Measurements from ENCODE around the gene AIP.

The AIP gene

GRCh38 chr11:67535561-67535960, 52.7 kb downstream of the AIP start:
- Histone ChIP-seq H3F3A (ENCODE audit: low read depth) (no peaks in the 10 kb centered on the region), H2AFZ (ENCODE audit: low read length) (no peak overlapping the region), H3K4me1 (ENCODE audit: insufficient read depth, low read length, poor library complexity, severe bottlenecking) (no peaks in the 10 kb centered on the region), H3K4me3 (ENCODE audit: low read length, poor library complexity, severe bottlenecking) (no peak overlapping the region), H3K79me2 (ENCODE audit: insufficient read depth, low read length) (no peaks in the 10 kb centered on the region), H3K9ac (ENCODE audit: low read depth, low read length, poor library complexity, severe bottlenecking) (no peak overlapping the region), H3K9me2 (replicated peaks; ENCODE audit: low read depth, low read length) (no peaks in the 10 kb centered on the region), H3K27me3 (ENCODE audit: insufficient read depth, low read length, poor library complexity, severe bottlenecking) (no peaks in the 10 kb centered on the region), H4K20me1 (ENCODE audit: insufficient read depth, low read length, poor library complexity, severe bottlenecking) (no peaks in the 10 kb centered on the region), H3K36me3 (ENCODE audit: insufficient read depth, low read length) (no peaks in the 10 kb centered on the region), H3K9me3 (ENCODE audit: insufficient read depth, low read depth, low read length) (peaks cover 14% of the 10 kb centered on the region; the same call in 1 of the 2 replicates), H3K4me2 (ENCODE audit: low read depth, low read length, poor library complexity, severe bottlenecking) (no peak overlapping the region)
- TF ChIP-seq CTCF (conservative IDR thresholded peaks at IDR 0.05; ENCODE audit: low read length) (no peak), EZH2phosphoT487 (IDR thresholded peaks at IDR 0.05; ENCODE audit: borderline replicate concordance) (no peak)

- H3K9ac ChIP-seq (ENCODE audit: low read depth, low read length, poor library complexity, severe bottlenecking), result no peak overlapping the region
- no peaks in the 10 kb centered on the region for H4K20me1 ChIP-seq (ENCODE audit: insufficient read depth, low read length, poor library complexity, severe bottlenecking)
- H3K79me2 ChIP-seq (ENCODE audit: insufficient read depth, low read length), result no peaks in the 10 kb centered on the region
- peaks cover 14% of the 10 kb centered on the region; the same call in 1 of the 2 replicates for H3K9me3 ChIP-seq (ENCODE audit: insufficient read depth, low read depth, low read length)
- H2AFZ ChIP-seq (ENCODE audit: low read length), result no peak overlapping the region
- H3K4me2 ChIP-seq (ENCODE audit: low read depth, low read length, poor library complexity, severe bottlenecking), result no peak overlapping the region
- H3K27me3 ChIP-seq (ENCODE audit: insufficient read depth, low read length, poor library complexity, severe bottlenecking), result no peaks in the 10 kb centered on the region
- H3F3A ChIP-seq (ENCODE audit: low read depth), result no peaks in the 10 kb centered on the region
- no peaks in the 10 kb centered on the region for H3K4me1 ChIP-seq (ENCODE audit: insufficient read depth, low read length, poor library complexity, severe bottlenecking)
- H3K4me3 ChIP-seq (ENCODE audit: low read length, poor library complexity, severe bottlenecking), result no peak overlapping the region
- H3K9me2 ChIP-seq (replicated peaks; ENCODE audit: low read depth, low read length), result no peaks in the 10 kb centered on the region
- no peaks in the 10 kb centered on the region for H3K36me3 ChIP-seq (ENCODE audit: insufficient read depth, low read length)
- TF ChIP-seq CTCF (conservative IDR thresholded peaks at IDR 0.05; ENCODE audit: low read length) (no peak), EZH2phosphoT487 (IDR thresholded peaks at IDR 0.05; ENCODE audit: borderline replicate concordance) (no peak)
These were observed 55.5 kb downstream of the AIP start for GRCh38 chr11:67538306-67538705.

- no peaks in the 10 kb centered on the region for H3K79me2 ChIP-seq (ENCODE audit: insufficient read depth, low read length)
- no peaks in the 10 kb centered on the region for H3F3A ChIP-seq (ENCODE audit: low read depth)
- H3K4me1 ChIP-seq (ENCODE audit: insufficient read depth, low read length, poor library complexity, severe bottlenecking), result no peaks in the 10 kb centered on the region
- H3K4me2 ChIP-seq (ENCODE audit: low read depth, low read length, poor library complexity, severe bottlenecking), result no peak overlapping the region
- H3K9ac ChIP-seq (ENCODE audit: low read depth, low read length, poor library complexity, severe bottlenecking), result no peak overlapping the region
- H3K9me2 ChIP-seq (replicated peaks; ENCODE audit: low read depth, low read length), result no peaks in the 10 kb centered on the region
- peaks cover 8% of the 10 kb centered on the region; the same call in 1 of the 2 replicates for H3K9me3 ChIP-seq (ENCODE audit: insufficient read depth, low read depth, low read length)
- TF ChIP-seq CTCF (conservative IDR thresholded peaks at IDR 0.05; ENCODE audit: low read length) (no peak), EZH2phosphoT487 (IDR thresholded peaks at IDR 0.05; ENCODE audit: borderline replicate concordance) (no peak)
- H3K4me3 ChIP-seq (ENCODE audit: low read length, poor library complexity, severe bottlenecking), result no peak overlapping the region
- no peaks in the 10 kb centered on the region for H4K20me1 ChIP-seq (ENCODE audit: insufficient read depth, low read length, poor library complexity, severe bottlenecking)
- H2AFZ ChIP-seq (ENCODE audit: low read length), result no peak overlapping the region
- no peaks in the 10 kb centered on the region for H3K36me3 ChIP-seq (ENCODE audit: insufficient read depth, low read length)
- H3K27me3 ChIP-seq (ENCODE audit: insufficient read depth, low read length, poor library complexity, severe bottlenecking), result no peaks in the 10 kb centered on the region
These were observed 56.1 kb downstream of the AIP start for GRCh38 chr11:67538823-67539505.

Measured in Loucy (cell line).